NCI-H748 (cell line): ENCODE measurements around the gene KDM3B.
"Not testable (repeated sequence)": the region's sequence is repeated elsewhere in the genome, so short reads cannot be mapped to it uniquely, and the experiment has no call there.

Experiments used
- DNase-seq: peaks from one replicate; lab custom pipeline; 2025; ENCODE audit not compliant: unreplicated experiment; lab: John Stamatoyannopoulos, UW

The KDM3B gene

GRCh38 chr5:138466900-138467710, 114.6 kb downstream of the KDM3B start:
- no peak for DNase-seq

GRCh38 chr5:138467711-138468132, 115.2 kb downstream of the KDM3B start:
- no peak for DNase-seq

GRCh38 chr5:138468133-138468965, 115.9 kb downstream of the KDM3B start:
- no peak for DNase-seq

GRCh38 chr5:138468966-138469539, 116.6 kb downstream of the KDM3B start:
- no peak for DNase-seq

GRCh38 chr5:138469540-138470321, 117.2 kb downstream of the KDM3B start:
- no peak for DNase-seq

- DNase-seq = no peak
Measured at GRCh38 chr5:138470322-138471051, 118.0 kb downstream of the KDM3B start.

- DNase-seq = no peak
Measured at GRCh38 chr5:138471052-138471361, 118.5 kb downstream of the KDM3B start.

GRCh38 chr5:138472353-138472752, 119.9 kb downstream of the KDM3B start:
- DNase-seq = no peak

GRCh38 chr5:138473151-138473550, 120.7 kb downstream of the KDM3B start:
- not testable (repeated sequence) for DNase-seq

GRCh38 chr5:138476918-138477317, 124.4 kb downstream of the KDM3B start:
- DNase-seq = no peak

GRCh38 chr5:138482638-138483037, 130.2 kb downstream of the KDM3B start:
- no peak for DNase-seq
